Heart left ventricle (tissue), 16 donors: ENCODE results near the gene HOPX. TPM values are rescaled to one million over a fixed set of nuclear protein-coding genes. Genes with fewer than 3 reads are reported as not detected.
"Not testable (repeated sequence)": the region's sequence is repeated elsewhere in the genome, so short reads cannot be mapped to it uniquely, and the experiment has no call there.

Source experiments
- ATAC-seq, 4 donors: fragments of 200-7000 bp; cut with Tn5 transposase; one replicate each; pipeline ENCODE4 v1.9.1; 2020 to 2022; ENCODE audit warnings: moderate library complexity in 4 of 4, mild to moderate bottlenecking in 3 of 4, moderate number of reproducible peaks in 1 of 4
- DNase-seq, 5 donors: peaks; one replicate each; pipeline ENCODE4 v3.0.0-alpha.2; 2020
- H3K27ac ChIP-seq, 12 donors: fragments of 200-600 bp; sonication (generic) in 4 of 12; one replicate each; pipeline versions ENCODE4 v1.5.0 to v1.8.0; 2016 to 2022; ENCODE audit warnings: mild to moderate bottlenecking in 2 of 12
- H3K27me3 ChIP-seq, 9 donors: fragments of 200-600 bp; sonication (generic) in 2 of 9; one replicate each; pipeline versions ENCODE4 v1.5.1 to v1.8.0; 2016 to 2022; ENCODE audit warnings: mild to moderate bottlenecking in 3 of 9
- H3K36me3 ChIP-seq, 9 donors: fragments of 200-600 bp; sonication (generic) in 2 of 9; one replicate each; pipeline versions ENCODE4 v1.5.0 to v1.8.0; 2018 to 2022; ENCODE audit warnings: mild to moderate bottlenecking in 2 of 9
- H3K4me1 ChIP-seq, 12 donors: fragments of 200-600 bp; sonication (generic) in 4 of 12; one replicate each; pipeline versions ENCODE4 v1.5.0 to v1.8.0; 2016 to 2022; ENCODE audit warnings: mild to moderate bottlenecking in 3 of 12
- H3K4me3 ChIP-seq, 12 donors: fragments of 200-600 bp; sonication (generic) in 4 of 12; one replicate each; pipeline versions ENCODE4 v1.5.0 to v1.8.0; 2017 to 2022; ENCODE audit warnings: mild to moderate bottlenecking in 9 of 12, moderate library complexity in 4 of 12
- H3K9me3 ChIP-seq, 12 donors: fragments of 200-600 bp; sonication (generic) in 4 of 12; one replicate each; pipeline versions ENCODE4 v1.5.0 to v1.8.0; 2016 to 2022; ENCODE audit warnings: mild to moderate bottlenecking in 1 of 12
- CTCF ChIP-seq, 12 donors: fragments of 200-600 bp; sonication (generic) in 4 of 12; IDR thresholded peaks; one replicate each; pipeline versions ENCODE4 v1.5.0 to v1.8.0; 2018 to 2022; ENCODE audit warnings: antibody characterized with exemption in 12 of 12, mild to moderate bottlenecking in 5 of 12
- POLR2A ChIP-seq, 2 donors: fragments of 450-650 bp; IDR thresholded peaks; one replicate each; pipeline ENCODE4 v1.6.1; 2017; ENCODE audit warnings: antibody characterized with exemption in 2 of 2, mild to moderate bottlenecking in 2 of 2, moderate library complexity in 2 of 2
- WGBS, 4 donors: extraction: QIAGEN DNeasy Blood & Tissue Kit in 2 of 4; methylation state at CpG; one replicate each; pipeline versions ENCODE4 v1.1.5 to v1.1.7; 2013 to 2018; 5-methylcytosine and 5-hydroxymethylcytosine counted together
- intact Hi-C, 10 donors: fragments of 100-400 bp; cut with DNase I; formaldehyde crosslinking; loops; one replicate each; pipeline versions ENCODE4 v1.11.1 to v1.14.2; 2022
- polyA plus RNA-seq, 2 donors: library from polyadenylated mRNA; stranded (reverse); fragments of 200-250 nt; gene quantifications; one replicate each; pipeline ENCODE4 v1.2.3, GENCODE V29; 2013
- total RNA-seq, 9 donors: library from RNA; depleted of rRNA in 2 of 9; stranded (reverse); fragments of >200 nt in 2 of 9; fragmentation: NEBNext Ultra II Directional in 3 of 9; extraction: Animal tissue kit (Norgen Biotek cat#: 25700) in 3 of 9; gene quantifications; one replicate each; pipeline versions ENCODE4 v1.1.0 to v1.2.4, GENCODE V29; 2016 to 2023
- donor health status: ischemic (EF 13 %, LVEDD 7.1; RV severe dilation, severe dysfunction).
- donor health status: healthy with polysubstance abuse.
- donor health status: DM: no; HTN: yes; CAD: no.
- donor health status: DM: no; HTN: no; CAD: no.
- donor health status: ischemic (EF 25% LVEDD 6.9; RV normal size, moderate dysfunction).
- donor health status: ischemic (EF 25% LVEDD 5.7; RV mildly dilated, moderate dysfunction).
- donor health status: healthy.
- donor health status: DM: yes; HTN: yes; CAD: no.
- donor health status: ischemic (EF 35%, LVEDD 5.7; RV mildly dilated, moderate dysfunction).
- donor health status: nonischemic (EF 11% LVEDD 7.7; RV severe dilation, severe dysfunction).
- donor health status: DM: yes; HTN: yes; CAD: no.
- donor health status: PGD.
- donor health status: ischemic (EF 29% LVEDD 5.4; RV normal size, mild dysfunction).
- donor health status: nonischemic (EF 23%, LVEDD 6.1; RV moderate dilation, normal function).

HOPX gene
- total and polyA plus RNA-seq, 11 donors, result 1.5 to 223 (median 21.1) TPM

GRCh38 chr4:56612282-56612681, 68.8 kb downstream of the HOPX start:
- WGBS, 4 donors, result 87 to 91% (median 88%) methylated on average over 11 of the region's 11 CpGs
- no peaks in the 10 kb centered on the region for H3K9me3 ChIP-seq
- no peak overlapping the region for H3K4me3 ChIP-seq
- intact Hi-C loops, result no loop called here
- H3K36me3 ChIP-seq, result no peaks in the 10 kb centered on the region
- no peak overlapping the region for H3K27ac ChIP-seq
- no peaks in the 10 kb centered on the region for H3K4me1 ChIP-seq
- no peak for ATAC-seq
- DNase-seq, result no peak
- no peak for TF ChIP-seq POLR2A (IDR thresholded peaks at IDR 0.05)
- TF ChIP-seq CTCF (IDR thresholded peaks at IDR 0.05), result no peak
- peaks cover 0 to 12% (median 0%) of the 10 kb centered on the region in 9 donors for H3K27me3 ChIP-seq

GRCh38 chr4:56611501-56611900, 69.6 kb downstream of the HOPX start:
- 80 to 89% (median 82%) methylated on average over 2 of the region's 2 CpGs for WGBS, 4 donors
- Histone ChIP-seq H3K4me1 (no peaks in the 10 kb centered on the region), H3K36me3 (no peaks in the 10 kb centered on the region), H3K27me3 (peaks cover 0 to 12% (median 0%) of the 10 kb centered on the region in 9 donors), H3K9me3 (no peaks in the 10 kb centered on the region), H3K4me3 (no peak overlapping the region), H3K27ac (no peak overlapping the region)
- ATAC-seq (no peak), DNase-seq (no peak)
- TF ChIP-seq POLR2A (IDR thresholded peaks at IDR 0.05) (no peak), CTCF (IDR thresholded peaks at IDR 0.05) (no peak)
- intact Hi-C loops, result no loop called here

- intact Hi-C loops, H3K27ac ChIP-seq, H3K36me3 ChIP-seq: not testable (repeated sequence)
These were observed 70.9 kb downstream of the HOPX start for GRCh38 chr4:56610170-56610569.

GRCh38 chr4:56607926-56608325, 73.2 kb downstream of the HOPX start:
- H3K9me3 ChIP-seq, result no peaks in the 10 kb centered on the region
- TF ChIP-seq POLR2A (IDR thresholded peaks at IDR 0.05) (no peak), CTCF (IDR thresholded peaks at IDR 0.05) (no peak)
- ATAC-seq, result no peak

More at GRCh38 chr4:56610170-56610569, 70.9 kb downstream of the HOPX start:
- ATAC-seq, DNase-seq, H3K4me3 ChIP-seq, H3K9me3 ChIP-seq, H3K4me1 ChIP-seq: not testable (repeated sequence)
- H3K27me3 ChIP-seq, result peaks cover 0 to 12% (median 0%) of the 10 kb centered on the region in 9 donors

GRCh38 chr4:56606385-56606784, 74.7 kb downstream of the HOPX start:
- ATAC-seq, result no peak

More at GRCh38 chr4:56607926-56608325, 73.2 kb downstream of the HOPX start:
- no peaks in the 10 kb centered on the region for H3K36me3 ChIP-seq
- DNase-seq, result no peak
- H3K4me1 ChIP-seq, result no peaks in the 10 kb centered on the region
- H3K27ac ChIP-seq, result no peak overlapping the region
- intact Hi-C loops, result no loop called here
- no peak overlapping the region for H3K4me3 ChIP-seq
- peaks cover 0 to 12% (median 0%) of the 10 kb centered on the region in 9 donors for H3K27me3 ChIP-seq

GRCh38 chr4:56605464-56605863, 75.6 kb downstream of the HOPX start:
- H3K4me1 ChIP-seq, H3K27ac ChIP-seq, ATAC-seq, H3K9me3 ChIP-seq, intact Hi-C loops, H3K4me3 ChIP-seq, DNase-seq, H3K36me3 ChIP-seq: not testable (repeated sequence)
- peaks cover 0 to 12% (median 0%) of the 10 kb centered on the region in 9 donors for H3K27me3 ChIP-seq
- WGBS, 4 donors, result 44 to 60% (median 58%) methylated on average over 4 of the region's 4 CpGs

More at GRCh38 chr4:56606385-56606784, 74.7 kb downstream of the HOPX start:
- no peak overlapping the region for H3K4me3 ChIP-seq
- no peak for TF ChIP-seq POLR2A (IDR thresholded peaks at IDR 0.05)
- no peak for TF ChIP-seq CTCF (IDR thresholded peaks at IDR 0.05)
- no peak overlapping the region for H3K27ac ChIP-seq
- H3K27me3 ChIP-seq, result peaks cover 0 to 12% (median 0%) of the 10 kb centered on the region in 9 donors
- DNase-seq, result no peak
- H3K9me3 ChIP-seq, result no peaks in the 10 kb centered on the region
- H3K4me1 ChIP-seq, result no peaks in the 10 kb centered on the region
- H3K36me3 ChIP-seq, result no peaks in the 10 kb centered on the region
- intact Hi-C loops, result no loop called here
- 47 to 60% (median 52%) methylated on average over 3 of the region's 3 CpGs for WGBS, 4 donors
